K562 (cell line): Measurements from ENCODE around the gene GLRX5. TPM values are rescaled to one million over a fixed set of nuclear protein-coding genes. Genes with fewer than 3 reads are reported as not detected.

Experiments used
- ARHGAP35 ChIP-seq: fragments of 450-650 bp; IDR thresholded peaks from 2 replicates; pipeline ENCODE4 v1.6.1; 2018; ENCODE audit not compliant: partially characterized antibody
- ARID3A ChIP-seq: IDR thresholded peaks from 2 replicates; pipeline ENCODE4 v1.6.1; 2012; ENCODE audit warnings: low read depth, low read length, improper control_type of control experiment, borderline replicate concordance
- ATF7 ChIP-seq: fragments of 450-650 bp; IDR thresholded peaks from 2 replicates; pipeline ENCODE4 v1.7.1; 2014; ENCODE audit warnings: mild to moderate bottlenecking, moderate library complexity
- BACH1 ChIP-seq: fragments of 200-800 bp; sonication (Bioruptor generic); IDR thresholded peaks from 2 replicates; pipeline ENCODE4 v1.6.1; 2016; ENCODE audit warnings: missing genetic modification characterization, missing compliant biosample characterization
- CTBP1 ChIP-seq: fragments of 450-650 bp; IDR thresholded peaks from 2 replicates; pipeline ENCODE4 v1.6.1; 2016; ENCODE audit warnings: borderline replicate concordance
- EP400 ChIP-seq: fragments of 450-650 bp; IDR thresholded peaks from 2 replicates; pipeline ENCODE4 v1.6.1; 2017; ENCODE audit warnings: antibody characterized with exemption, mild to moderate bottlenecking, moderate library complexity
- FOXJ3 ChIP-seq: sonication (generic); formaldehyde crosslinking; IDR thresholded peaks from 2 replicates; pipeline ENCODE4 v1.4.0; 2020; ENCODE audit warnings: mild to moderate bottlenecking, missing genetic modification reagents
- GMEB1 ChIP-seq: fragments of 250-450 bp; sonication (Bioruptor Pico); IDR thresholded peaks from 2 replicates; pipeline ENCODE4 v1.4.0; 2020; ENCODE audit warnings: mild to moderate bottlenecking
- HMGN3 ChIP-seq: IDR thresholded peaks from 2 replicates; pipeline ENCODE4 v1.6.1; 2011; ENCODE audit warnings: borderline replicate concordance, low read depth, mild to moderate bottlenecking, mixed read lengths, low read length; ENCODE audit not compliant: insufficient read length; ENCODE audit errors: extremely low read depth
- ILF3 ChIP-seq: fragments of 450-650 bp; IDR thresholded peaks from 2 replicates; pipeline ENCODE4 v1.6.1; 2018; ENCODE audit warnings: antibody characterized with exemption, mild to moderate bottlenecking, moderate library complexity, borderline replicate concordance
- MED1 ChIP-seq: sonication (generic); formaldehyde crosslinking; IDR thresholded peaks from 2 replicates; pipeline ENCODE4 v1.8.1; 2023; ENCODE audit warnings: missing genetic modification reagents, borderline replicate concordance
- PHF20 ChIP-seq: fragments of 450-650 bp; IDR thresholded peaks from 2 replicates; pipeline ENCODE4 v1.6.1; 2018; ENCODE audit not compliant: partially characterized antibody
- POLR2H ChIP-seq: IDR thresholded peaks from 2 replicates; pipeline ENCODE4 v1.6.1; 2016; ENCODE audit warnings: missing genetic modification characterization, low read depth, mild to moderate bottlenecking, control low read depth, missing compliant biosample characterization, moderate library complexity
- RFX5 ChIP-seq: IDR thresholded peaks from 2 replicates; pipeline ENCODE4 v1.6.1; 2011; ENCODE audit warnings: low read depth, mild to moderate bottlenecking, improper control_type of control experiment, low read length
- SIN3B ChIP-seq: fragments of 450-650 bp; IDR thresholded peaks from 2 replicates; pipeline ENCODE4 v1.6.1; 2017; ENCODE audit warnings: low read depth, mild to moderate bottlenecking, moderate library complexity
- STAT6 ChIP-seq: sonication (generic); formaldehyde crosslinking; IDR thresholded peaks from 2 replicates; pipeline ENCODE4 v1.8.1; 2023; ENCODE audit warnings: mild to moderate bottlenecking, missing genetic modification reagents
- VEZF1 ChIP-seq: fragments of 200-800 bp; sonication (Bioruptor generic); IDR thresholded peaks from 2 replicates; pipeline ENCODE4 v1.6.1; 2017; ENCODE audit warnings: missing genetic modification characterization, missing compliant biosample characterization
- ZNF197 ChIP-seq: fragments of 200-800 bp; sonication (Bioruptor generic); IDR thresholded peaks from 2 replicates; pipeline ENCODE4 v1.6.1; 2016; ENCODE audit warnings: low read depth, missing genetic modification characterization, missing compliant biosample characterization
- ZNF277 ChIP-seq: fragments of 250-450 bp; sonication (Bioruptor Pico); IDR thresholded peaks from 2 replicates; pipeline ENCODE4 v1.8.0; 2022; ENCODE audit warnings: inconsistent platforms, mild to moderate bottlenecking, moderate library complexity, borderline replicate concordance
- polyA plus RNA-seq, 8 experiments: library from polyadenylated mRNA; depleted of rRNA in 4 of 8; stranded (reverse) in 5 of 8; unstranded in 3 of 8; fragments of >200 nt; fragmentation: Nextera tagmentation in 2 of 8; fragmentation: Illumina TruSeq in 1 of 8; extraction: Ambion mirVana in 2 of 8; extraction: Trizol in 1 of 8; gene quantifications; 2 replicates each; pipeline versions ENCODE4 v1.2.1 to v1.2.3, GENCODE V29; 2011 to 2014; ENCODE audit warnings: inconsistent platforms in 1 of 8, missing spikeins in 1 of 8
- total RNA-seq, 7 experiments: library from RNA; depleted of rRNA in 6 of 7; stranded (reverse); fragments of >200 nt in 6 of 7; fragmentation: Illumina TruSeq in 2 of 7; extraction: Trizol in 2 of 7; gene quantifications; 2 replicates each; pipeline versions ENCODE4 v1.2.1 to v1.2.3, GENCODE V29; 2011 to 2021; ENCODE audit warnings: low replicate concordance in 1 of 7

GLRX5 gene
- total and polyA plus RNA-seq, 9 of the 15 experiments (the other 6 are each of a cell fraction or from before 2014, with no cell fraction given): 16.7 to 96.8 (median 66.8) TPM

- TF ChIP-seq ZNF277: no peak
- TF ChIP-seq RFX5: no peak
- peak; percentile 40; the same call in 1 of the 2 replicates for TF ChIP-seq GMEB1
- no peak for TF ChIP-seq STAT6 (CRISPR knock-in tag)
- peak; percentile 45 for TF ChIP-seq VEZF1 (CRISPR knock-in tag)
- TF ChIP-seq ZNF197 (CRISPR knock-in tag): 0 out of 2 replicates have a peak, but pooled peaks have one; percentile 41
- TF ChIP-seq ILF3: no peak
- no peak; the same call in none of the 2 replicates for TF ChIP-seq POLR2H (tag)
- no peak for TF ChIP-seq PHF20
- no peak for TF ChIP-seq SIN3B
- 0 out of 2 replicates have a peak, but pooled peaks have one; percentile 15 for TF ChIP-seq CTBP1
- peak; percentile 63; the same call in 1 of the 2 replicates for TF ChIP-seq BACH1
- no peak for TF ChIP-seq ARHGAP35
- no peak for TF ChIP-seq MED1 (CRISPR knock-in tag)
- no peak for TF ChIP-seq FOXJ3 (CRISPR knock-in tag)
- peak; percentile 78 for TF ChIP-seq ATF7
- no peak for TF ChIP-seq HMGN3
- TF ChIP-seq EP400: peak; percentile 70
- TF ChIP-seq ARID3A: no peak
Observed at GRCh38 chr14:95523815-95524448, 10.9 kb upstream of the GLRX5 start (continued).
